Measurements from ENCODE around the gene LDLRAD4.
"Not testable (repeated sequence)": the region's sequence is repeated elsewhere in the genome, so short reads cannot be mapped to it uniquely, and the experiment has no call there.

The LDLRAD4 gene

GRCh38 chr18:13246591-13246990 is 28.0 kb downstream of the LDLRAD4 start:
- DNase-seq (ENCODE audit: low spot score) = no peak

GRCh38 chr18:13247506-13247905 is 28.9 kb downstream of the LDLRAD4 start:
- DNase-seq (ENCODE audit: low spot score) = no peak

DNA sequence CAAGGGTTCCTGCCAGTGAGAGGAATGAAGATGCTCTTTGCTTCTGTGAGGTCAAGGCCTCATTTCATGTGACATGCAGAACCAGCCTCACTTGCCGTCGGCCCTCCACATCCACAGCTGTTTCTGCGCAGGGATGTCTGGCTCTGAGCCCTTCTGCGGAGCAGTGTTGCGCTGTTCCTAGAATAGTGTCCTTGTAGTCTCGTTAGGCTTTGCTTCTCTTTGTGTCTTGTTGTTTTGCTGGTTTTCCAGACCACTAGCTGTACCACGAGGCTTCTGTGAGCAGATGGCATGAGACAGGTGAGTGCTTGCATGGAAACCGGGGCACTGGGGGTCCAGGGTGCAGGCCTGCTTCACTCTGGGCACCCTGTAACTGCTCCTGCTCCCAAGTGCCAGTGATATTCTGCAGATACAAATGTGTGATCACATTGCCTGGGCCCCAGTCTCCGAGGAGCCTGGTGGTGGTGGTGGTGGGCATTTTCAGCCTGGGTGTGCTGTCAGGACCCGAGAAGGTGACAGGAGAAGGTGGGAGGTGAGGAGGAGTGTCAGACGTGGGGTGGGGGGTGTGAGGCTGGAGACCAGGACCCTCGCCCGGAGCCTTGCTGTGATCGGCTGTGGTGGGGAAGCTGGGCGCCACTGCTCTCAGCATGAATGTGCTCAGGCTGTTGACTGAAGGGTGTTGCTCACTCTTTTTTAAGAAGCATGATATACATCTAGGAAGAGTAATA is 34.3 kb downstream of the LDLRAD4 start:
- DNase-seq (ENCODE audit: low spot score) = no peak

- no peak for DNase-seq (ENCODE audit: low spot score)
Measured at GRCh38 chr18:13253786-13254688, 35.5 kb downstream of the LDLRAD4 start.

DNA sequence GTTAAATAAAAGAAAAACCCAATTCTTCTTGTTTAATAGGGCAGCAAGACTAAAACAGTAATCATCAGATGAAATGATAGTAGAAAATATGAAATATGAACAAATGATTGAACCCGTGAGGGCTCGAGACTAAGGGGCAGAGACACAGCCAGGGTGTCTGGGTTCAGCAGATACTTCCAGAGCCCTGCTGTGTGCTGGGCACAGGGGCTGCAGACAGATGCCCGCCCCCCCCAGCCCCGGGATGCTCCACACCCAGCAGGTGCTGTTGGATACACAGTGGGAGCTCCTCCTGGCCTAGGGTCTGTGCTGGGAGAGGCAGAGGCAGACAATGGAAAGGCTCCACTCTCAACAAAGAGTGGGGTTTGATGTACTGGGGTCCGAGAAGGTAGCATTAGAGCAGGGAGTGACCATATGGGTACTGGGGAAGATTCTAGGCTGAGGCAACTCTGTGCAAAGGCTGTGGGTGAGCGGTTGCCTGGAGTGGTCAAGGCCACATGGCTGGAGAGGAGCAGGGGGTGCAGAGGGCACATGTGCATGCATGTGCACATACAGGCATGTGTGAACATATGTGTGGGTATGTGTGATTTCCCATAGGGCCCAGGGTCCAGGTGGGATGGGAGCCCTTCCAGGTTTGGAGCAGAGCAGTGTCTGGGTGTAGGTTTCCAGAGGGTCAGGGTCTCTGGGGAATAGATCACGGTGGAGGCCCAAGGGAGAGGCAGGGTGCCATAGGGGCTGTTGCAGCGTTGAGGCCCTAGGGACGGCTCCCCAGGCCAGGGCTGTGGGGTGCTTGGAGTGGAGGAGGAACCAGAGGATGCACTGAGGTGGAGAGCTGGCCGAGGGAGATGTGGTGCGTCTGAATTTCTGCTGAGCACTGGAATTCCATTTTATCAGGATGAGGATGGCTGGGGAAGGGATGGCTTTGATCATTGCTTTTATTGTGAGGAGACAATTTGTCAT is 36.7 kb downstream of the LDLRAD4 start:
- no peak for DNase-seq (ENCODE audit: low spot score)

DNA sequence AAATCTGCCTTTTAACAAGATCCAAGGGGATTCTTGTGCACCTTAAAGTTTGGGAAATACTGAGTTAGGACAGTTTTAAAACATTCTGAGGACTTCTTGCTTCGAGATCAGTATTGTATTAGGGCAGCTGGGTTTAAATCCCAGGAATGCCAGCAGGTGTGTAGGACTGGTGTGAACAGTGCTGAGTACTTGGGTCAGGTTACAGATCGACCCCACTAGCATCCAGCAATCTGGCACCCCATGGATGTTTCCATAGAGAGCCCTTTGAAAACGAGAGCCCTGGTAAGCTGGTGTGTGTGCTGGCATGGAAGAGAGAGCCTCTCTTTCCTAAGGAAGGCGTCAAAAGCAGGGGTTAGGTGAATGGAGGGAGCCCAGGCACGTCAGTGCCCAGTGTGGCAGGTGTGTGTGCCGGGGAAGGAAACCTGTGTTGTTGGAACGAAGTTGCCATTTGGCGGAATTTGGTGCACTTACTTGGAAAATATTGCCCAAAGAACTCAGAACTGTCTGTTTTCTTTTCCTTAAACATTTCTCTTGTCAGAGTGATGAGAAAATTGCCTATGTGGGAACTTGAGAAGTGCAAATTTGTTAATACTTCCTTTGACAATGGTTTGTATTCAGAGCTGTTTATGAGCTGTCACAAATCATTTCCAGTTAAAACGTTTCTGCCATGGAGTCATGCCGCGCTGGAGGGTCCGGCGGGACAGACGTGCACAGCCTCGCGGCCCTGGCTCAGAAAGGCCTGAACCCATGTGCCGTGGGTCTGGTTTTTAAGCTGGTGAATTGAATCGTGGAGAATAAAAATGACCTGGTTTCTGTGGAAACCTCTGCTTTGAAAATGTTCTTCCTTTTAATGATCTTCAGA is 38.1 kb downstream of the LDLRAD4 start:
- DNase-seq (ENCODE audit: low spot score) = no peak

- no peak for DNase-seq (ENCODE audit: low spot score)
Measured at GRCh38 chr18:13257361-13257980, 38.9 kb downstream of the LDLRAD4 start.

- no peak for DNase-seq (ENCODE audit: low spot score)
Measured at GRCh38 chr18:13258921-13259320, 40.4 kb downstream of the LDLRAD4 start.

- no peak for DNase-seq (ENCODE audit: low spot score)
Measured at GRCh38 chr18:13259701-13260100, 41.1 kb downstream of the LDLRAD4 start.

GRCh38 chr18:13260197-13260934 is 41.8 kb downstream of the LDLRAD4 start:
- no peak for DNase-seq (ENCODE audit: low spot score)

DNA sequence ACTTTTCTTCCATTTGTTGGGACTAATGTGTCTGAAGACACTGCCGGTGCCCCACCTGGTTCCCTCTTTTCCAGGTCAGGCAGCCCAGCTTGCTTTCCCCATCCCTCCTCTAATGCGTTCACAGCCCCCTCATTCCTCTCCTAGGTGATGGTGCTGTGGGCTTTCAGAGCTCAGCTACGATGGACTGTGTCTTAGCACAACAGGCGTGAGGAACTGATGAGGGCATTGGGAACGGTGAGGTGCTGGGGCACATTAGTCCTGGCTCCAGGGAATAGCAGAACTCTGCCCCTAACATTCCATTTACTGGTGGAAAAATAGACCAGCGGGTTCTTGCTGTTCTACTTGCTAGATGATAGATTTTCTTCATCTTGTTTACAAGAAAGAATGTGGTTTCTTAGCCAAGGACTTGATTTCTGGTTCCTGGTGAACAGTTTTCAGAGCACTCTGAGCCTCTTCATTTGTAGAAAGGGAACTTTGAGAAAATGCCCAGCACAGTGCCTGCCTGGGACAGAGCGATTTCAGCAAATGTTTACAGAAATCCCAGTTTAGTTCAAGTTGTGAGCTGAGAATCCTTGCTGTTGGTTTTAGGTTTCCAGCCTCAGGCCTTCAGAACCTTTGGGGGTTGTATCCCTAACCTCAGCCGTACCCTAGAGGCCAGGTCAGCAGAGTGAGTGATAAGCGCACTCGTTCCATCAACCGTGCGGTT is 42.5 kb downstream of the LDLRAD4 start:
- no peak for DNase-seq (ENCODE audit: low spot score)

GRCh38 chr18:13261661-13262357 is 43.2 kb downstream of the LDLRAD4 start:
- no peak for DNase-seq (ENCODE audit: low spot score)

- DNase-seq (ENCODE audit: low spot score) = not testable (repeated sequence)
Measured at GRCh38 chr18:13262358-13262680, 43.8 kb downstream of the LDLRAD4 start.

GRCh38 chr18:13262839-13263691 is 44.5 kb downstream of the LDLRAD4 start:
- no peak for DNase-seq (ENCODE audit: low spot score)

GRCh38 chr18:13264091-13265007 is 45.8 kb downstream of the LDLRAD4 start:
- DNase-seq (ENCODE audit: low spot score) = no peak

DNA sequence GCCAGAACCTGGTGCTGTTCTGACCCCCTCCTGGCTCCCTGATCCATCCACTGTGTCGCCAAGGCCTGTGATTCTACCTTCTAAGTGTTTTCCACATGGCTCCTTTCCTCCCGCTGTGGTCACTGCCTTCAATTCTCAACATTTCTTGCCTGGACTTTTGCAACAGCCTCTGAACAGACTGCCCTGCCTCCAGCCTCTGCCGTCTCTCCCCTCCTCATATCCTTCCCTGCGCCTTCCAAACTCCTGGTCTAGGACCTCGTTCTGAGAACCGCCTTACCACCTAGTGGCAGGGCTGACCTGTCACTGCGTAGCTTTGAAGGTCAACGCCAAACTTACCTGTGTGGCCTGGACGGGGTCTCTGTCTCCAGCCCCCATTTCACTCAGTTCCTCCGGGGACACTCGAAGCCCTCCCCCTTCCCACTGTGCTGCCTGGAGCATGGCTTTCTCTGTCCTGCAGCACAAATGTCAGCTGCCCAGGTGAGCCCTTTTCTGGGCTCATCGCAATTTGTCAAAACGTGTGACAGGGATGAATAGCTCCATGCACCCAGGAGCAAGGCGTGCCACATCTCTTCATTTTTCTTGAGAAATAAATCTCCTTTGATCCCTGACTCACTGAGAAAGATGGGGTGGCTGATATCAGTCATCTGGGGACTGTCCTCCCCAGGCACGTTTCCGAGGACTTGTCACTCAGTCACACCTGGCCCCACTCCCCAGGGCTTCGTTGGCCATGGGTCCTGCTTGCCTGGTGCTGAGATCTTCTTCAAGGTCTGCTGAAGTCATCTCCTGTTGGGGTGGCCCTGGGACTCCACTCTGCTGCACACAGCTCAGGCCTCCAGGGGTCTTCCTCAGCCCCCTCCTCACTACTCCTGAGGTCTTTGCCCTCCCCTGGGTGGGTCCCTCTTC is 46.7 kb downstream of the LDLRAD4 start:
- no peak for DNase-seq (ENCODE audit: low spot score)

All from CD4-positive, alpha-beta T cell treated with Interleukin-2 at 100 ng/mL for 4 hours (primary cell).